ENCODE results near the gene DEPDC1.
A peak's percentile ranks its signal among the peaks of the same experiment; 100 is the strongest.
"Not testable (repeated sequence)": the region's sequence is repeated elsewhere in the genome, so short reads cannot be mapped to it uniquely, and the experiment has no call there.

DEPDC1 gene, protein sequence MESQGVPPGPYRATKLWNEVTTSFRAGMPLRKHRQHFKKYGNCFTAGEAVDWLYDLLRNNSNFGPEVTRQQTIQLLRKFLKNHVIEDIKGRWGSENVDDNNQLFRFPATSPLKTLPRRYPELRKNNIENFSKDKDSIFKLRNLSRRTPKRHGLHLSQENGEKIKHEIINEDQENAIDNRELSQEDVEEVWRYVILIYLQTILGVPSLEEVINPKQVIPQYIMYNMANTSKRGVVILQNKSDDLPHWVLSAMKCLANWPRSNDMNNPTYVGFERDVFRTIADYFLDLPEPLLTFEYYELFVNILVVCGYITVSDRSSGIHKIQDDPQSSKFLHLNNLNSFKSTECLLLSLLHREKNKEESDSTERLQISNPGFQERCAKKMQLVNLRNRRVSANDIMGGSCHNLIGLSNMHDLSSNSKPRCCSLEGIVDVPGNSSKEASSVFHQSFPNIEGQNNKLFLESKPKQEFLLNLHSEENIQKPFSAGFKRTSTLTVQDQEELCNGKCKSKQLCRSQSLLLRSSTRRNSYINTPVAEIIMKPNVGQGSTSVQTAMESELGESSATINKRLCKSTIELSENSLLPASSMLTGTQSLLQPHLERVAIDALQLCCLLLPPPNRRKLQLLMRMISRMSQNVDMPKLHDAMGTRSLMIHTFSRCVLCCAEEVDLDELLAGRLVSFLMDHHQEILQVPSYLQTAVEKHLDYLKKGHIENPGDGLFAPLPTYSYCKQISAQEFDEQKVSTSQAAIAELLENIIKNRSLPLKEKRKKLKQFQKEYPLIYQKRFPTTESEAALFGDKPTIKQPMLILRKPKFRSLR

DNA sequence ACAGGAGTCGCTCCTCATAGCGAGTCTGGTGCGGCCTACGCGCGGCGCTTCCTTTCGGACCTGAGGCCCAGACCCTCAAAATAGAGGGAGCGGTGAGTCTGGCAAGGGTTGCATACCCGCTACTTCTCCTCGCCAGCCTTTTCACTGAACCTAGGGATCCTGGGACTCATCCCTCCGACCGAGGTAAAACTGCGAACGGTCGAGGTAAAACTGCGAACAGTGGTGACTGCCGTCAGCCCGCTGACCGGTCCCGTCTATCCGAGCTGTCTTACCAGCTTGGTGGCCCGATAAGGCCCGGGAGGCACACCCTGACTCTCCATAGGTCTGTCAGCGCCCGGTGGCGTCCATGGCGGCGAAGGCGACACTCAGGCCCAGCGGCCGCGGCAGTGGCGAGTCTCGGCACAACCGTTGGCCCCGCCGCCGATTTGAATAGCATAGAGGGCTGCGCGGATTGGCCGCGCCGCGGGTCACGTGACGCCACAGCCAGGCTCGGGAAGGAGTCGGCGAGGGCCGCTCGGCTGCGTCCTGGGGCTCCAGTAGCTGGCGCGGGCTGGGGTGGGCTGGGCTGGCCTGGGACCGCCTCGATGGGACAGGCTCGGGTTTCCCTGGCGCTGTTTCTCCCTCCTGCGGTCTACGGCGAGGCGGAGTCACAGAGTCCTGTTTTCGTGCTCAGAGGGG is at the start of gene DEPDC1:
Gene DEPDC1 (minus strand): TSS at position 403 of the 678 bp plus-strand sequence. CDS start 83 bp downstream, at position 320.
- DNase-seq (ENCODE audit: low read depth), result peak; percentile 91

DNA sequence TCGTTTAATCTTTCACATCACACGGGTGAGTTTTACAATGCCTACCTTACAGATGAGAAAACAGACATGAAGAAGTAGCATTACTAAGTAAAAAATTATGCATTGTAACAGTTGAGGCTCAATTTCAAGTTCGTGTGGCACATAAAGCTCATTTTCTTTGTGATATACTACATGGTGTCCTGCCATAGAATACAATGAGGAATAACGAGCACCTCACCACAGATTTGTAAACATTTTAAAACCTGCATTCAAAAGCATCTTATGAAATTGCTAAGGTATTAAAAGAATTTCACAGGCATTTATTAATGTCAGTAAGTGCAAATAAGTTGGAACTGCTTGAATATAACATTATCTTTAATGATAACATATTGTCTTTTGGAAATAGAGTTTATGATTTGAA is 47.8 kb upstream of the DEPDC1 start:
- DNase-seq (ENCODE audit: low read depth), result no peak

DNA sequence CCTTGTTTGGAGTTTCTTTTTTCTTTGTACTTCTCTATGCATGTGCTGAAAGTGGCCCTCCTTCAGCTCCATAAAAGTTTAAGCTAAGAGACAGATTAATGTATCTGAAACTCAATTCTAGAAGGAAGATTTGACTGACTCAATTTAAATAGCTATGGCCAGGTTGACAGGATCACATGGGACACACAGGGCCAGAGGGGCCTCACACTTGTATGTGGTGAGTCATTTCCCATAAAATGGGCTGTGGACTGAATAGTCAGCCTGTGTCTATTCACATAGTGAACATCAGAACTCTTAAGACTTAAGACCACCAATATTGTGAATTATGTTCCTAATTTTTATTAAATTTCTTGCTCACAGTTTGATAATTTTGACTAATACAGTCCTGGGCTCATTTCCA is 45.7 kb upstream of the DEPDC1 start:
- no peak for DNase-seq (ENCODE audit: low read depth)

DNA sequence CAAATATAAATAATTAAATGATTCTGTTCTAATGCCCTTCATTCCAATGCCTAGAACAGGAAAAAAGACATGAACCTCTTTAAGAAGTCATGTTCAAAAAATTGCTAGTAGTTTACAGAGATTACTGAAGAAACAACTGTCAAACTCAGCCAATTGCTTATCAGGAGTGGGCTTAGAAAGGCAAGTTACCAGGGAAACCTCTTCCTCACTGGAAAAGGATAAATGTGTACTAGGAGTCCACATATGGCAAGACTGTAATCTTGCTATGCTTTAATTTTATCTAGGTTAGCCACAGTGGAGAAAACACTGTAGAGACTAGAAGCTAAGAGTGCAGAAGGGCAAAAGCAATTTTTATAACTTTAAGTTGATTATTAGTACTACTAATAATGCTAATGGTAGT is 42.1 kb upstream of the DEPDC1 start:
- no peak for DNase-seq (ENCODE audit: low read depth)

DNA sequence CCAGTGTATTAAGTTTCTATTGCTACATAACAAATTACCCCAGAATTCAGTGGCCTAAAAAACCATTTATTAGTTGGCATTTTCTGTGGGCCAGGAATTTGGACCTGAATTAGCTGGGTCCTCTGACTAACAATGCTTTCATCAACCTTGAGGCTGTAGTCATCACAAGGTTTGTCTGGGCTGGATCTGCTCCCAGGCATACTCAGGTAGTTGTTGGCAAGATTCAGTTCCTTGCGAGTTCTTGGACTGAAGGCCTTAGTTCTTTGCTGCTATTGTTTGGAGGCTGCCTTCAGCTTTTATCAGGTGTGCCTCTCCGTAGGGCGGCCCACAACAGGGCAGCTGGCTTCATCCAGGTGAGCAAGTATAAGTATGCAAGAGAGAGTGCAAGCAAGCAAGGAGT is 31.4 kb upstream of the DEPDC1 start:
- DNase-seq (ENCODE audit: low read depth), result no peak

DNA sequence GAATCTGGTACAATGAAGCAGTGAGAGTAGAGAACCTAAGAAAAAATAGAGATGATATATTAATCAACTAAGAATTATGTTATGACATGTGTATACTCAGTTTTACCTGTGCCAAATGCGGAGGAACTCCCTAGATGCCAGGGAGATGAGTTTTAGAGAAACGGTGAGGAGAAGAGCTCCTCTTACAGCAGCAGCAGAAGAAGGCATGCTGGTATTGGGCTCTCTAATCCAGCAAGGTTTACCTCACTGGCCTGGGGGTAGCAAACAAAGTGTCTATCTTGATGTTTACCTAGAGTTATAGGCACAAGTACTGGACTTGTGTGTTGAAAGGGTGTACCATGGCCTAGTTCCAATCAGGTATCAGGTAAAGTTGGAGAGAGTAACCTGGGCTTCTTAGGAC is 28.9 kb upstream of the DEPDC1 start:
- no peak for DNase-seq (ENCODE audit: low read depth)

DNA sequence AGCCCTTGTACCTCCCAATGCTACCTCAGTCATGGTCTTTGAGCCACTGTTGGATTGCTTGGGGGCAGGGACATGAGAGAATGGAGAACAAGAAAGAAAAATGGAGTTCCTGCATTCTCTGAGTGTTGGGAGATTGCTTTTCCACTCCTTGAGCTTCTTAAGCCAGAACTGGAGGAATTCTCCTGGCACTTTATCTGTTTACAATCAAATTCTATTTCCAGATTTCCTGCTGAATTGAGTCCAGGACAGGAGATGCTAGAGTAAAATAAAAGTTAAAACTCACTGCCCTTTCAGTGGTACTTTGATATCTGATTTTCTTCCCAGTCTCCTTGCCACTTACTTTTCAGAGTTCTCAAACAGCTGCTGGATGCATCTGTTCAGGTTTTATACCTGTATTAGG is 24.4 kb upstream of the DEPDC1 start:
- no peak for DNase-seq (ENCODE audit: low read depth)

DNA sequence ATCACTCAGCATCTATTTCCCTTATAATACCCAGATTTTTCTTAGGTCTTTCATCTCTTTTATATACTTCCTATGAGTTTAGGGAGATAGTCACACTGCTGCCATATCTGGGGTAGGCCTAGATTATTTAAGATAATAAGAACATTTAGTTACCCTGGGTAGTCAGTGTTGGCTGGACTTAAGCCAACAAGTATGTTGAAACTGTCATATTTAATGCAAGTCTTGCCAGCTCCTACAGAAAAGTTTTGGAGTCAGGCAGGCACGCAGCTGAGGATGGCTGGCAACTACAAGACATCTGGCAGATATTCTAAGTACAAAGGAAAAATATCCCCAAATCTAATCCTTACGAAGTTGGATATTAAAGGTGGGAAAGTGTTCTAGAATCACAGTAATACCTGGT is 19.2 kb upstream of the DEPDC1 start:
- no peak for DNase-seq (ENCODE audit: low read depth)

DNA sequence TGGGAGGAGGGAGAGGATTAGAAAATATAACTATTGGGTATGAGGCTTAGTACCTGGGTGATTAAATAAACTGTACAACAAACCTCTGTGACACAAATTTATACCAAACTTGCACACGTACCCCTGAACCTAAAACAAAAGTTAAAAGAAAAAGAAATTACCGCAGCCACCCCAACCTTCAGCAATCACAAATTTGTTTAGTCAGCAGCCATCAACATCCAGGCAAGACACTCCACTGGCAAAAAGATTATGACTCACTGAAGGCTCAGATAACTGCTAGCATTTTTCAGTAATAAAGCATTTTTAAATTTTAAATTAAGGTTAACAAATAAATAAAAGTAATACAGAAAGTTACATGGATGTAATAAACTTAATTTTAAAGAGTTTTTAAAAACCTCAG is 14.4 kb upstream of the DEPDC1 start:
- DNase-seq (ENCODE audit: low read depth), result no peak

DNA sequence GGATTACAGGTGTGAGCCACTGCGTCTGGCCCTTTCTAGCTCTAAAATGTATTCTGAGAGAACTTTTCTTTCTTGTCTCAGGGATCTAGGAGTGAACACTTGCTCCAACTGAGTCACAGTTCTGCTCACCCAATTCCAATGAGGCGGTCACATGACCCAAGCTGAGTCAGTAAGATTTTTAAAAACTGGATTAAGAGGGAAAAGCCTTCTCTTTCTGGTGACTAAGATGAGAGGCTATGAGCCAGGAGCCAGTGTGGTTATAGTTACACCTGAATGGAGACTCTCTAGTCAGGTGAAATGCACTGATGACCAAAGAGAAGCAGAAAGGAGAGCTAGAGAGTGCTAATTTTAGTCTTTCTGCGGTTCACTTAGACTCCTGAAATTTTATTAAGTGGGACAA is 9.5 kb upstream of the DEPDC1 start:
- no peak for DNase-seq (ENCODE audit: low read depth)

DNA sequence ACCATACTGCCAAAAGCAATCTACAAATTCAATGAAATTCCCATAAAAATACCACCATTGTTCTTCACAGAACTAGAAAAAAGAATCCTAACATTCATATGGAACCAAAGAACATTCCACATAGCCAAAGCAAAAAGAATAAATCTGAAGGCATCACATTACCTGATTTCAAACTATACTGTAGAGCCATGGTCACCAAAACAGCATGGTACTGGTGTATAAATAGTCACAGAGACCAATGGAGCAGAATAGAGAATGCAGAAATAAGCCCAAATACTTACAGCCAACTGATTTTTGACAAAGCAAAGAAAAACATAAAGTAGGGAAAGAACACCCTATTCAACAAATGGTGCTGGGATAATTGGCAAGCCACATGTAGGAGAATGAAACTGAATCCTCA is 6.2 kb upstream of the DEPDC1 start:
- no peak for DNase-seq (ENCODE audit: low read depth)

DNA sequence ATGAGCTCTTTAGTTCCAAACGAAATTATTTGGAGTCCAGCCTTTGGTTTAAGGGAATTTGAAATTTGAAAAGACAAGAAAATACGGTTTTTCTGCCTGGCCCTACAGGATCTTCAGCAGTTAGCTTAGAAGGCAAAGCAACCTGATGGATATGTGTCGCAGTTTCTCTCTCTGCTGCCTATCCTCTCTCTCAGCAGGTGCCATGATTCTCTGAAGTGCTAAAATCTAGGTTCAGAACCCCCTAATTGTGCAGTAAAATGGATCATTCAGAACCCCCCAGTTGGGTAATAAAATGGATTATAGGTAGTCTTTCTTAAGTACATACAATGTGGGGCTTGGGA is 446 bp upstream of the DEPDC1 start:
- DNase-seq (ENCODE audit: low read depth), result no peak

DNA sequence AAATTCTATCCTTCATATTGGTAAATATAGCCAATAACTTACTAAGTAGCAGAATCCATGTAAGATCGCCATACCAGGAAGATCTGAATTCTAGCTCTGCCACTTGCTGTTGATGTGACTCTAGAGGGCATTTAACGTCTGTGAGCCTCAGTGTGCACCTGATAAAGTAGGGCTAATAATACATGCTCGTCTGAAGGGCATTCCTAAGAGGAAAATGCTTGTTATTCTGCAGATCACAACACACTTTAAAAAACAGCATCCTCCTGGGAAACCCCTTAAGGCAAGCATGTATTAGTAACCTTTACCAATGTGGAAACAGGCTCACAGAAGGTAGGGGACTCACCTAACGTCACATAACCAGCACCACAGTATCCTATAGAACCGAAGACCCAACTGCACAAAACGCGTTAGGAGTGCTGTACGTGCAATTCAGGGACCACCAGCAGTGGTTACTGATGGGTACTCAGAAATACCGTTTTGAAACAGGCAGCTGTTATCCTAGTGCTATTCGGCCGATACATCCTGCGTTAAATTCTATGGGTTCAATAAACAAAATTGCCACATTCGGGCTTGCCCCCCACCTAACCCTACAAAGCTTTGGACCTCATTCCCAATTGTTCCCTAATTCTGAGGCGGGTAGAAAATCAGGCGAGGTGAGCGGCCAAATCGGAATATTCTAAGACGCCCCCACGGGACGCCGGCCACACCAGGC is 758 bp downstream of the DEPDC1 start:
- no peak for DNase-seq (ENCODE audit: low read depth)

DNA sequence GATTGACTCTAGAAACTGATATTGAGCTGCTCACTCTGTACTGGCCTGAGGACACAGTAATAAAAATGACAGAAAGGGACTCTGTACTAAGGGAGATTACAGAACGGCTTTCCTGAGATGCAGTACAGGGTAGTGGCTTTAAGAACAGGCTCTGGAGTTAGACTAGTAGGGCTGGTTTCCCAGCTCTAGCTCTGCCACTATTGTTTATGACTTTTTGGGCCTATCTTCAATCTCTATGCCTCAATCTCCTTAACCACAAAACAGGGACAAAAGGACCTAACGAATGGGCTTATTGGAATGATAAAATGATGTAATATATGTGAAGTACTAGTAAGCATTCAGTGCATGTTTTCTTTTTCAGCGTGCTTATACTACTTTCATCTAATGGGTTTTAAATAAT is 1.4 kb downstream of the DEPDC1 start:
- DNase-seq (ENCODE audit: low read depth), result no peak

DNA sequence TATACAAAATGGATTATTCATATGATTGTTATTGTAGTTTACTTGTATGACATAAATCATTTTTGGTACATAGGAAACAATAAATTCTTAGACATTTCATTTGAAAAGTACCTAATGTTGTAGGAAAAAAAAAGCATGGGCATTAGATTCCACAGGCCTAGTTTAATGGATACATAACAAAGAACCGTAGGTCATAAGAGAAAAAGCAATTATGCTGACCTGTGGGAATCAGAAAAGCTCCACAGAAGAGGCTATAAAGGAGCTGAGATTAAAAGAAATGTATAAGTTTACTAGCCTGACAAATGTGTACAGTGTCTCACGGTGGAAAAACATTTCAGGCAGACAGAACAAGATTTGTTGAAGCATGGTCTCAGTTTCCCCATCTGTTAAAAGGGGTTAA is 3.7 kb downstream of the DEPDC1 start:
- DNase-seq (ENCODE audit: low read depth), result no peak

DNA sequence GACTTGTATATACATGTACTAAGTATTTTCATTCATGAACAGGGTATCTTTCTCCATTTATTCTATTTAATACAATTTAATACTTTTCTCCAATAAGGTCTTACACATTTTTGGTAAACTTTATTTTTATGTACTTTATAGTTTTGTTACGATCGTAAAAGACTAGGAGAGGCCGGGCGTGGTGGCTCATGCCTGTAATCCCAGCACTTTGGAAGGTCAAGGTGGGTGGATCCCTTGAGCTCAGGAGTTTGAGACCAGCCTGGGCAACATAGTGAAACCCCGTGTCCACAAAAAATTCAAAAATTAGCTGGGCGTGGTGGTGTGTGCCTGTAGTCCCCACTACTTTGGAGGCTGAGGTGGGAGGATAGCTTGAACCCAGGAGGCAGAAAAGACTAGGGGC is 4.6 kb downstream of the DEPDC1 start:
- not testable (repeated sequence) for DNase-seq (ENCODE audit: low read depth)

DNA sequence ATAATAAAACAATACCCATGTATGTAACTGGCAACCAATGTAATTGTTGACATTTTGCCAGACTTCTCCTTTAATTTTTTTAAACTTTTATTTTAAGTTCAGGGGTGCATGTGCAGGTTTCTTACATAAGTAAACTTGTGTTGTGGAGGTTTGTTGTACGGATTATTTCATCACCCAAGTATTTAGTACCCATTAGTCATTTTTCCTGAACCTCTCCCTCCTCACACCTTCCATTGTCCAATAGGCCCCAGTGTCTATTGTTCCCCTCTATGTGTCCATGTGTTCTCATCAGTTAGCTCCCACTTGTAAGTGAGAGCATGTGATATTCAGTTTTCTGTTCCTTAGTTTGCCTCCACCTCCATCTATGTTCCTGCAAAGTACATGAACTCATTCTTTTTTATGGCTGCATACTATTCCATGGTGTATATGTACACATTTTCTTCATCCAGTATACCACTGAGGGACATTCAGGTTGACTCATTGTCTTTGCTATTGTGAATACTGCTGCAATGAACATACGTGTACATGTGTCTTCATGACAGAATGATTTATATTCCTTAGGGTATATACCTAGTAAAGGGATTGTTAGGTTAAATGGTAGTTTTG is 6.7 kb downstream of the DEPDC1 start:
- no peak for DNase-seq (ENCODE audit: low read depth)

DNA sequence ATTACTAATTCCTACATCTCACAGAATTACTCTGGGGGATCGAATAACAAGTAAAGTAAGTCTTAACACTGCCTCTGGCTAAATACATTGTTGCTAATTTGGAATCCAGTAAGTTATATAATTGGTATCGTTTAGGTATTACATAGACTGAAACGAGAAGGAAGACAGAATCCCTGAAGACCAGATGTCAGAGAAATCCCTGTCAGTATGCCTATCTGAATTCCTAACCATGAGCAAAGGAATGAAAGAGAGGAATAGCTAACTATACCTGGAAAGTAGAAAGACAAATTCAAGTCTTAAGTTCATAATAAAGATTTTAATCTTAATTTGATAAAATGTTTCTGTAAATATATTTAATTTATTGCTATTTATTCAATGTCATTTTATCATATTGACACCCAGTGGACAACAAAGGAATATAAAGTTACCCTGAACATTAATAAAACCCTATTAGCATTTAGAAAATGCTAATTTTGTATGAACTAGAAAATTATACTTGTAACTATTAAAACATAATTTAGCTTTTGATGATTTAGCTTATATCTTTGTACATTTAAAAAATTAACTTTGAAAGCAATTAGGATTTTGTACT is 11.4 kb downstream of the DEPDC1 start:
- DNase-seq (ENCODE audit: low read depth), result no peak

DNA sequence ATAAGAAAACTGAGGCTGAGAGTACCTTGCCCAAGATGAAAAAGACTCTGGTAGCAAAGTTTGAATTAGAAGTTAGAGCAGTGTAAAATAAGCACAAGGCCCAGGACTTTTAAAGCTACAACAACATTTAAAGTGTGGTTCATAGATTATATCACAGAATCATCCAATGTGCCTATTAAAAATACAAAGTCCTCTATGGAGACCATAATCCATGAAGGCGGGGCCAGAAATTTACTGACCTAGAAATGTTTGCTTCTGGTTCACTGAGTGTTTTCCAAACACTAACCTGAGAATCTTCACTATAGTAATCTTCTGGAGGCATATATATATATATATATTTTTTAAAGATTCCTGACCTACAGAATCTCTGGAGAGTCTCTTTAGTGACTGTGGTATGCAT is 12.3 kb downstream of the DEPDC1 start:
- DNase-seq (ENCODE audit: low read depth), result no peak

DNA sequence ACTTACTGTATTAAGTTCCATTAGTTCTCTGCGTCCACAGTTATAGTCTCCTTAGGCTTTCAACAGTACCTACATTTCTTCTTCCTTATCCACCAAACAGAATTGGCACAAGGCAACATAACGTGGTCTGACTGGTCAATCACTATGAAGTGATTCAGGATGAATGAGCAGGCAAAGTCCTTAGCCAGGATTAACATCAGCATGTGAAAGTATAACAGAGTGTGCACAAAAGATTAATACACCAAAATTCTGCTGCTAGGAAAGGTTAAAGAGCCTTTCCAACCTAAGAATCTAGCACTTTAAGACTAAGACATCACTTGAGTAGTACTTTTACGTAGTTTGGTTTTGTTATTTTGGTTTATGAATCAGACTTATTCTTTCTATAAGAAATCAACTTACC is 15.8 kb downstream of the DEPDC1 start:
- no peak for DNase-seq (ENCODE audit: low read depth)

DNA sequence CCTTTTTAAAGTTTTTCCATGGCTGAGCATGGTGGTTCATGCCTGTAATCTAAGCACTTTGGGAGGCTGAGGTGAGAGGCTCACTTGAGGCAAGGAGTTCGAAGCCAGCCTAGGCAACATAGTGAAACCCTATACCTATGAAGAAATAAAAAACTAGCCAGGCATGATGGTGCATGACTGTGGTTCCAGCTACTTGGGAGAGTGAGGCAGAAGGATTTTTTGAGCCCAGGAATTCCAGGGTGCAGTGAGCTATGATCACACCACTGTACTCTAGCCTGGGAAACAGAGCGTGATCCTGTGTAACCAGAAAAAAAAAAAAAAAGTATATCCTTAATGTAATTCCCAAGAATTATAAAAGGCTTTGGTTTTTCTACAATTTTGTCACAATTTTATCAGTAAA is 17.4 kb downstream of the DEPDC1 start:
- DNase-seq (ENCODE audit: low read depth), result no peak

DNA sequence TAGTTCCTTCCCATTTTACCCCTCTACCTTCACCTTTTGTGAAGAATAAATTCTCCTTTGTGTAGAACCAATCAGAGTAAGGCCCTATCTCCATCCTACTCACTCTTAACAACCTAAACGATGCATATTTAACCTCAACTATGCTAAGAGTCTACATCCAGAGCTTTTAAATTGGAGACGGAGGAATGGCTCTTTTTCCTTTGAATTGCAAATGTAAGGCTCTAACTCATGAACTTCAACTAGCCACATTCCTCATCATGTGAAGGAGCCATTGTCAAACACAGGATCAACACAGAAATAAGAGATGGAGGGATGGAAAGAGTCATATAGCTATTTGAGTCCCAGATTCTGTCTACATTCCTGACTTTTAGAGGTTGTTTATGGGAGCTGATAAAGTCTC is 18.2 kb downstream of the DEPDC1 start:
- no peak for DNase-seq (ENCODE audit: low read depth)
